CD4-positive, alpha-beta T cell (primary cell): ENCODE results near the gene TLL1. TPM values are rescaled to one million over a fixed set of nuclear protein-coding genes. Genes with fewer than 3 reads are reported as not detected.

Experiments
- ATAC-seq: fragments of 200-7000 bp; cut with Tn5 transposase; one replicate; pipeline ENCODE4 v1.10.0; 2022; ENCODE audit warnings: mild to moderate bottlenecking; ENCODE audit not compliant: poor library complexity
- CTCF ChIA-PET: fragments of 350-600 bp; sonication (Branson Sonifier 250); formaldehyde crosslinking; loops from one replicate; lab custom pipeline; 2021; ENCODE audit warnings: antibody characterized with exemption, inconsistent platforms; lab: Charles Lee
- POLR2A ChIA-PET: fragments of 350-600 bp; sonication (Branson Sonifier 250); formaldehyde crosslinking; loops from one replicate; lab custom pipeline; 2021; ENCODE audit warnings: antibody characterized with exemption, inconsistent platforms; lab: Charles Lee
- DNase-seq, 14 experiments: peaks; one replicate each; pipeline ENCODE4 v3.0.0-alpha.2; 2013 to 2020; ENCODE audit warnings: mixed read lengths in 2 of 14
- H3K27ac ChIP-seq, 2 donors: one replicate each; pipeline versions ENCODE4 v1.5.1 to v1.7.0; 2013; ENCODE audit warnings: low read length in 2 of 2, low read depth in 1 of 2, mild to moderate bottlenecking in 1 of 2
- H3K27me3 ChIP-seq, 2 experiments: 1 replicate in 1 of 2; 2 replicates in 1 of 2; pipeline versions ENCODE4 v1.6.1 to v1.7.0; 2013; ENCODE audit warnings: low read length in 2 of 2, control low read depth in 1 of 2, mild to moderate bottlenecking in 1 of 2, moderate library complexity in 1 of 2; ENCODE audit not compliant: insufficient read depth in 2 of 2, control insufficient read depth in 1 of 2
- H3K36me3 ChIP-seq: one replicate; pipeline ENCODE4 v1.6.1; 2013; ENCODE audit warnings: low read length, control low read depth; ENCODE audit not compliant: insufficient read depth
- H3K4me1 ChIP-seq: one replicate; pipeline ENCODE4 v1.6.1; 2013; ENCODE audit warnings: low read length, control low read depth; ENCODE audit not compliant: insufficient read depth
- H3K4me3 ChIP-seq: one replicate; pipeline ENCODE4 v1.5.1; 2013; ENCODE audit warnings: mild to moderate bottlenecking, low read length, moderate library complexity
- H3K9me3 ChIP-seq, 2 experiments: 1 replicate in 1 of 2; 2 replicates in 1 of 2; pipeline versions ENCODE4 v1.6.1 to v1.7.0; 2013; ENCODE audit warnings: low read length in 2 of 2, mild to moderate bottlenecking in 2 of 2, control low read depth in 1 of 2, moderate library complexity in 1 of 2; ENCODE audit not compliant: control insufficient read depth in 1 of 2, insufficient read depth in 1 of 2
- H3K27ac Mint-ChIP-seq: one replicate; pipeline ENCODE4 v1.8.0; 2020; ENCODE audit warnings: mixed read lengths
- H3K27me3 Mint-ChIP-seq: one replicate; pipeline ENCODE4 v1.8.0; 2021; ENCODE audit warnings: mixed read lengths
- H3K36me3 Mint-ChIP-seq: one replicate; pipeline ENCODE4 v1.8.0; 2021; ENCODE audit warnings: low read depth, mixed read lengths
- H3K4me1 Mint-ChIP-seq: one replicate; pipeline ENCODE4 v1.8.0; 2021; ENCODE audit warnings: low read depth, mixed read lengths
- H3K4me3 Mint-ChIP-seq: one replicate; pipeline ENCODE4 v1.8.0; 2020; ENCODE audit warnings: mild to moderate bottlenecking, mixed read lengths
- H3K9me3 Mint-ChIP-seq: one replicate; pipeline ENCODE4 v1.8.0; 2020; ENCODE audit warnings: mixed read lengths
- intact Hi-C, 2 experiments: fragments of 100-400 bp; cut with DNase I in 1 of 2; cut with micrococcal nuclease in 1 of 2; formaldehyde crosslinking; loops; one replicate each; pipeline versions ENCODE4 v1.15.1 to v1.9.0; 2023 to 2025; cut with DNase I, micrococcal nuclease
- total RNA-seq, 174 experiments: library from RNA in 2 of 174; stranded (reverse) in 2 of 174; gene quantifications; one replicate each; pipeline ENCODE4 v1.2.3 and lab custom pipeline; 2021 to 2026
- TF ChIP-seq, protein P1 (sequence below): fragments of 200-600 bp; IDR thresholded peaks from one replicate; pipeline ENCODE4 v1.8.0; 2022; ENCODE audit warnings: antibody characterized with exemption, mild to moderate bottlenecking

TLL1 gene
- total RNA-seq, 2 experiments from 2014 or later: not detected

DNA sequence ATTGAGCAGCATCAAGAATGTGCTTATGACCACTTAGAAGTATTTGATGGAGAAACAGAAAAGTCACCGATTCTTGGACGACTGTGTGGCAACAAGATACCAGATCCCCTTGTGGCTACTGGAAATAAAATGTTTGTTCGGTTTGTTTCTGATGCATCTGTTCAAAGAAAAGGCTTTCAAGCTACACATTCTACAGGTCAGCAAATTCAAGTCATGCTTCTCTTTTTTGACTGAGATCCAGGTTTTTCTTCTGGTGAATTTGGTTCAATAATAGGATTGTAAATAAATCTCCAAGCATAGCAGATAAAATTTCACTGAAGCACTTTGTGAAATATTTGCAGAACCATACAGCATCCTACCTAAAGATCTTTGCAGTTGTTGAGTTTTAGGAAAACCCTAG, 218.1 kb downstream of the TLL1 start:
- Mint-ChIP-seq H3K27ac (no peak overlapping the region), H3K27me3 (no peaks in the 10 kb centered on the region), H3K36me3 (no peaks in the 10 kb centered on the region), H3K9me3 (no peaks in the 10 kb centered on the region), H3K4me1 (no peaks in the 10 kb centered on the region), H3K4me3 (no peak overlapping the region)
- Histone ChIP-seq H3K27ac (no peak overlapping the region), H3K4me3 (no peak overlapping the region), H3K4me1 (no peaks in the 10 kb centered on the region), H3K27me3 (no peaks in the 10 kb centered on the region), H3K36me3 (no peaks in the 10 kb centered on the region), H3K9me3 (no peaks in the 10 kb centered on the region)
- ChIA-PET POLR2A (no interaction called here), CTCF (no interaction called here)
- no peak for DNase-seq
- no peak for ATAC-seq
- TF ChIP-seq, protein P1, sequence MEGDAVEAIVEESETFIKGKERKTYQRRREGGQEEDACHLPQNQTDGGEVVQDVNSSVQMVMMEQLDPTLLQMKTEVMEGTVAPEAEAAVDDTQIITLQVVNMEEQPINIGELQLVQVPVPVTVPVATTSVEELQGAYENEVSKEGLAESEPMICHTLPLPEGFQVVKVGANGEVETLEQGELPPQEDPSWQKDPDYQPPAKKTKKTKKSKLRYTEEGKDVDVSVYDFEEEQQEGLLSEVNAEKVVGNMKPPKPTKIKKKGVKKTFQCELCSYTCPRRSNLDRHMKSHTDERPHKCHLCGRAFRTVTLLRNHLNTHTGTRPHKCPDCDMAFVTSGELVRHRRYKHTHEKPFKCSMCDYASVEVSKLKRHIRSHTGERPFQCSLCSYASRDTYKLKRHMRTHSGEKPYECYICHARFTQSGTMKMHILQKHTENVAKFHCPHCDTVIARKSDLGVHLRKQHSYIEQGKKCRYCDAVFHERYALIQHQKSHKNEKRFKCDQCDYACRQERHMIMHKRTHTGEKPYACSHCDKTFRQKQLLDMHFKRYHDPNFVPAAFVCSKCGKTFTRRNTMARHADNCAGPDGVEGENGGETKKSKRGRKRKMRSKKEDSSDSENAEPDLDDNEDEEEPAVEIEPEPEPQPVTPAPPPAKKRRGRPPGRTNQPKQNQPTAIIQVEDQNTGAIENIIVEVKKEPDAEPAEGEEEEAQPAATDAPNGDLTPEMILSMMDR: no peak
- intact Hi-C loops: loop anchor here (5.0 to 10.0 kb wide), 5 partner anchors 554 to 959 kb away; no protein-coding TSS in a partner anchor

DNA sequence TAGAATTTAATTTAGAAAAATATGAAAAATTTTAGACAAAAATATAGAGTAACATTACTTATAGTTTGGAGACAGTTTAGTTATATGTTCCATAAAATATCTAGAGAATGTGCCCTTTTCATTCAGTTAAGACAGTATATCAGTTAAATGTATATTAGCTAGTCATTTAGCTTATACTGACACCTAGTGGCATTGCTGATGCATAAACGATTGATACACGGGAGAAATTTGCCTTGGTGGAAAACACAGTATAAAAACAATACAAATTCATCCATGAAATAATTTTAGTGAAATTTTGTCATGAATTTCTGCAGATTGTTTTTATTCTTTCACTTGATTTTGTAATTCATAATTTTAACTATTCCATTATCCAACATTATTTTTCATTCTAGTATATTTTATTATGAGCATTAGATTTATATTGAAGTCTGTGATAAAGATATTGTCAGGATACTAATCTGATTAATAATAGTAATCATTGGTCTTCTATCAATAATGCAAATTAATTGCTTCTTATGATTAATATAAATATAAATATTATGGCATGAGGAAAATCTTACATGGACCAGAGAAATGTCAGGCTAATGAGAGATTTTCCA, 219.0 kb downstream of the TLL1 start:
- POLR2A ChIA-PET: no interaction called here
- DNase-seq: peak in 3 of 14 experiments; percentile 29 to 38 (median 32)
- CTCF ChIA-PET: no interaction called here

DNA sequence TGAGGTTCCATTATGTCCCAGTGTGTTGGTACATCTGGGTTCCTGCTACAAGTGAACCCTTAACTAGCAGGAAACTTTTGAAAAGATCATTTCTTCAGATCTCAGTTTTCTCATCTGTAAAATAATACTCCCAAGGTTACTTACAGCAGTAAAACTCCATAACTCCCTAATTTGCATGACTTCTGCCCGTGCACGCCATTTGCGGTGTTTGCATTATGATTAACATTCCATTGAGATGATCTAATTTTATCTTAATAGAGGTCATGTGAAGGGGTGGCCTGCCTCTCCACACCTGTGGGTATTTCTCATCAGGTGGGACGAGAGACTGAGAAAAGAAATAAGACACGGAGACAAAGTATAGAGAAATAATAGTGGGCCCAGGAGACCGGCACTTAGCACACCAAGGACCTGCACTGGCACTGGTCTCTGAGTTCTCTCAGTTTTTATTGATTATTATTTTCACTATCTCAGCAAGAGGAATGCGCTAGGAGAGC, 219.8 kb downstream of the TLL1 start:
- H3K4me3 Mint-ChIP-seq: no peak overlapping the region
- Histone ChIP-seq H3K4me3 (no peak overlapping the region), H3K27ac (no peak overlapping the region), H3K36me3 (no peaks in the 10 kb centered on the region), H3K27me3 (no peaks in the 10 kb centered on the region), H3K9me3 (no peaks in the 10 kb centered on the region), H3K4me1 (no peaks in the 10 kb centered on the region)
- H3K4me1 Mint-ChIP-seq: no peaks in the 10 kb centered on the region
- DNase-seq: no peak
- H3K9me3 Mint-ChIP-seq: no peaks in the 10 kb centered on the region
- no peak overlapping the region for H3K27ac Mint-ChIP-seq
- intact Hi-C loops: loop anchor here (5.0 to 10.0 kb wide), 5 partner anchors 556 to 961 kb away; no protein-coding TSS in a partner anchor
- ChIA-PET POLR2A (no interaction called here), CTCF (no interaction called here)
- TF ChIP-seq, protein P1: no peak
- no peak for ATAC-seq
- no peaks in the 10 kb centered on the region for H3K27me3 Mint-ChIP-seq
- H3K36me3 Mint-ChIP-seq: no peaks in the 10 kb centered on the region

More for the DNA sequence above, 219.0 kb downstream of the TLL1 start:
- Histone ChIP-seq H3K36me3 (no peaks in the 10 kb centered on the region), H3K4me3 (no peak overlapping the region), H3K27ac (no peak overlapping the region), H3K4me1 (no peaks in the 10 kb centered on the region), H3K9me3 (no peaks in the 10 kb centered on the region), H3K27me3 (no peaks in the 10 kb centered on the region)
- no peak for ATAC-seq
- Mint-ChIP-seq H3K4me1 (no peaks in the 10 kb centered on the region), H3K4me3 (no peak overlapping the region), H3K36me3 (no peaks in the 10 kb centered on the region), H3K27ac (no peak overlapping the region), H3K27me3 (no peaks in the 10 kb centered on the region), H3K9me3 (no peaks in the 10 kb centered on the region)
- intact Hi-C loops: loop anchor here (5.0 to 10.0 kb wide), 5 partner anchors 555 to 960 kb away; no protein-coding TSS in a partner anchor
- TF ChIP-seq, protein P1: peak; percentile 59
